ENCODE measurements around the gene REC8.

REC8 gene

DNA sequence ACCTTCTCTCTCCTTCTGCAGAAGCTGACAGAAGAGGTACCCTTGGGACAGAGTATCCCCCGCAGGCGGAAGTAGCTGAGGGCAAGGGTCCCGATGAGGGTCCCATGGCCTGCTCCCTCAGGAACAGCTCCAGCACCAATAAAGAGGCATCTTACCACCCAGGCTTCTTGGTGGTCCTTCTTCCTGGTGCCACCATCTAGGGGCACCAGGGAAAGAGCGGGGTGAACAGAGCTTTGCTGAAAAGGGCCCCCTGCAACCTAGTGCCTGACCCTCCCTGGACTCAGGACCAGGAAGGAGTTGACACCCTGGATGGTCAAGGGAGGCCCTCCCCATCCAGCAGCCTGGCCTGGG is 11.4 kb upstream of the REC8 start:
- no peak for DNase-seq

DNA sequence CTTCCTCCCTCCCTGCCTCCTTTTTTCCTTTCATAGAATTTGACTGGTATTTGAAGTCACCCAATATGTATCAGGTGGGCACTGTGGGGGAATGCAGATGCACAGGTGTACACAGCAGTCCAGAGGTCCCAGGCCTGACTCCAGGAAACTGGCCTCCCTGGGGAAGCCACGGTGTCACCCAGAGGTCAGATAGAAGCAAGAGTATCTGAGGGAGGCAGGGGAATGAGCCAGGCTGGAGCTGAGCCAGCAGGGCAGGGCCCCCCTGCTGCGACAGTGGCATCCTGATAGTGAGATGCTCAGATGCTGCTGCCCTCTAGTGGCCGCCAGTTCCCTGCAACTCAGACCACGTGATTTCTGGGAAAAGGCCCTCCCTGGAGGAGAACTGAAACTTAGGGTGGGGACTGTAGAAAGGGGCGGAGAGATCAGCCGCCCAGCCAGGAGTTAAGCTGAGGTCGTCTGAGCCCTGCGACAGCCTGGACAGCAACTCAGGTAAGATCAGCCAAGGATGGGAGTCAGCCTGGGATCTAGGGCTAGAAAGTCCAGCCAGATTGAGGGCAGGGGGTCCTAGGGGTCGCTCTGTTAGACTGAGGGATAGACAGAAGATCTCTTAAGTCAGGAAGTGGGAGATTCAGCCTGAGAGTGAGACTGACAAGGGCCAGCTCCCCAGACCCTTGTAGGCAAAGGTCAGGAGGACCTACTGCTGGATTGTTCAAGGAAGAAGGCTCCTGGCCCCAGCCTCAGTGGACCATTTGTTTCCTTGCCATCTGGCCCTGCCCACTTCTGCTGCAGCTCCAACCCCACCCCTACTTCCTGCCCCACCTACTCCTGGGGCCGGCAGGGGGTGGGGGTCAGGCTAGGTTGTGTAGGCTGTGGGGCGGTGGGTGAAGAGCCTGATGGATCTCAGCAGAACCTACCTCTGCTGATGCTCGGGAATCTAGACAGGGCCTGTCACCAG is 10.8 kb upstream of the REC8 start, which contains the start of gene IRF9:
Gene IRF9 (plus strand): TSS at position 416 of the 955 bp plus-strand sequence. CDS start 880 bp downstream, outside the sequence.
- DNase-seq: peak; percentile 94

DNA sequence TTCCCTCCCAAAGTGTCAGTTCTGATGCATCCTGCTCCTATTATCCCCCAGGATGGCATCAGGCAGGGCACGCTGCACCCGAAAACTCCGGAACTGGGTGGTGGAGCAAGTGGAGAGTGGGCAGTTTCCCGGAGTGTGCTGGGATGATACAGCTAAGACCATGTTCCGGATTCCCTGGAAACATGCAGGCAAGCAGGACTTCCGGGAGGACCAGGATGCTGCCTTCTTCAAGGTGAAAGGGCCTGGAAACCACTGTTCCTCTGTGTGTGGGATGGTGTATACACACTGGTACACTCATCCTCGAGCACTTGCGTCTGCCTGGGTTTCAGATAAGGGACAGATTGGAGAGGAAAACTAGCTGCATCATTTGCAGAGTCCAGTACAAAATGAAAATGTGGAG is 9.8 kb upstream of the REC8 start:
- no peak for DNase-seq

DNA sequence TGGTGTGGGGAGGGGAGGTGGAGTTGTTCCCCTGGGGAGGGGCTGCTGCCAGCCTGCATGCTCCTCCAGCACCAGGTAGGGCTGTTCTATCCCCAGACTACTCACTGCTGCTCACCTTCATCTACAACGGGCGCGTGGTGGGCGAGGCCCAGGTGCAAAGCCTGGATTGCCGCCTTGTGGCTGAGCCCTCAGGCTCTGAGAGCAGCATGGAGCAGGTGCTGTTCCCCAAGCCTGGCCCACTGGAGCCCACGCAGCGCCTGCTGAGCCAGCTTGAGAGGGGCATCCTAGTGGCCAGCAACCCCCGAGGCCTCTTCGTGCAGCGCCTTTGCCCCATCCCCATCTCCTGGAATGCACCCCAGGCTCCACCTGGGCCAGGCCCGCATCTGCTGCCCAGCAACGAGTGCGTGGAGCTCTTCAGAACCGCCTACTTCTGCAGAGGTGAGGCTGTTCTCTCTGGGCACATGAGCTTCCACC is 7.3 kb upstream of the REC8 start:
- DNase-seq: no peak

DNA sequence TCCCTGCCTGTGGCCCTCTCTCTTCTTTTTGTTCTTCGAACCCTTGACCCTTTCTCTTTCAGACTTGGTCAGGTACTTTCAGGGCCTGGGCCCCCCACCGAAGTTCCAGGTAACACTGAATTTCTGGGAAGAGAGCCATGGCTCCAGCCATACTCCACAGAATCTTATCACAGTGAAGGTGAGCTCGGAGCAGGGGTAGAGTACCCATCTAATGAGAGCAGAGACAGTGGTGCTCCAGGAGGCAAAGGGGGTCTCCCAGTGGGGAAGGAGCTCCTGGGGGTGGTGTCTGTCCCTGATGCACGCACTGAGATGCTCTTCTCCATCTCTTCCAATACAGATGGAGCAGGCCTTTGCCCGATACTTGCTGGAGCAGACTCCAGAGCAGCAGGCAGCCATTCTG is 6.1 kb upstream of the REC8 start:
- DNase-seq: no peak

DNA sequence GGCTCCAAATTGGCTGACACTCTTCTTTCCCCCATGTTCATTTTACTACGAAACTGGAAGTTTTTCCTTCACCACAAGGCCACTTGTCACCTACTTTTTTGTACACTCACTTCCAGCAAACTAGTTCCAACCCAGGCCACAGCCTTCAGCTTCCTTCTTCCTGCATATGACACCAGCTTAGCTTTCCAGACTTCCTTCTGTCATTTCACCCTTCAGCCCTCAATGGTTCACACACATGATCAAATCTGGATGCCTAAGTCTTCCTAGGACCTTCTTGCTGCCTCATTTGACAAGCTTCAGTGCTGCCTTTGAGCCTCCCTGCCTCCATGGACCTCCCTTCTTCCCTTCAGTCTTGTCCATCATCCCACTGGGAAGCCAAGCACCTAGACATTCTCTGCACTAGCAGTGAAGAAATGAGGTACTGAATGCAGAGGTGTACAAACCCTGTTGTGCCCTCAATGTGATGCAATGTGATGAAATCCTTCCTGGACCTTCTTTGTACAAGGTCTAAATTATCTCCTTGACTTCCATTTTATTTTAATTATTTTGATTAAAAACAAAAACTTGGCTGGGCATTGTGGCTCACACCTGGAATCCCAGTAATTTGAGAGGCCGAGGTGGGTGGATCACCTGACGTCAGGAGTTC is 4.3 kb upstream of the REC8 start:
- no peak for DNase-seq

DNA sequence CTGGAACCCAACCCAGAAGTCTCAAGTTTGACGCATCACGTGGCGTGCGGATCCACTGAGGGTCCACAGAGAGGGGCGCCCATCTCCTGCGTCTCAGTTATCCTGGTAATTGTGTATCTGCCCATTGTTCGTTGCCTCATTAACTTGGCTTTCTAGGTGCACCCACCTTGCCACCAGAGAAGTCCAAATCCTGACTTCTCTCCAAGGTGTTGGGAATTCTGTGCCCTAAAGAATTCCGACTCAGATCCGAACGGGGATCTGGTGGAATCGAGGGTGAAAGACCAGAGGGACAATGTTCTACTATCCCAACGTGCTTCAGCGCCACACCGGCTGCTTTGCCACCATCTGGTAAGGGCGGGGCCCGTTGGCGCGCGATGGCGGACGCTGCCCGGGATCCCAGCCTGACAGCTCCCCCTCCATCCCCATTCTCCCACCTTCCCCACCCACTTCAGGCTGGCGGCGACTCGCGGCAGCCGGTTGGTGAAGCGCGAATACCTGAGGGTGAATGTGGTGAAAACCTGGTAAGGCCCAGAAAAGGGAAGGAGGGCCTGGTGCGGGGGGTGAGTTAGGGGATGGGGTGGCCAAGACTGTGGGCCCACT is 481 bp downstream of the REC8 start:
- DNase-seq: peak; percentile 18

DNA sequence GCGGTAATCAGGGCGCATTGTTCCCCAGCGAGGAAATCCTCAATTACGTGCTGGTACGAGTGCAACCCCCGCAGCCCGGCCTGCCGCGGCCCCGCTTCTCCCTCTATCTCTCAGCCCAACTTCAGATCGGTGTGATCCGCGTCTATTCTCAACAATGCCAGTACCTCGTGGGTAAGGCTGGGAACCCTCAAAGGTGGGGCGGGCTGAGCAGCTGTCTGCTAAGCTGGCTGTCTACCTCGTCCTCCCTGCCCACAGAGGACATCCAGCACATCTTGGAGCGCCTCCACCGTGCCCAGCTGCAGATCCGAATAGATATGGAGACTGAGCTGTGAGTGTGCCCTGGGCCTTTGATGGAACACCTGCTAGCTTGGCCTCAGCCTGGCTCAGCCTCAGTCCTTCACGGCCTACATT is 996 bp downstream of the REC8 start:
- no peak for DNase-seq

DNA sequence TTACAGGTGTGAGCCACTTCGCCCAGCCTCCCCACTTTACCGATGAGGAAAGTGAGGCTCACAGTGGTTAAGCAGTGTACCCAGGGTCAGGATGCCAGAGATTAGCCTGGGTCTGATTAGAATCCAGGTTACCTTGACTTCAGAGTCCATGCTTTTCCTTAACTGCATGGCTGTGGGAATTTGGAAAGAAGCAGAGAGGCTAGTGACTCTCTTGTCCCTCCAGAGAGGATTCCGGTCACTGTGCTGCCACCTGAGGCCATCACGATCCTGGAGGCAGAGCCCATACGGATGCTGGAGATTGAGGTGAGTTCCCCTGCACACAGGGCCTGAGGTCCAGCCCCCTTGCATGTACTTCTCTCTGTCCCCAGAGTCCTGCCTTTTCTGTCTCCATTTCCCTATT is 4.7 kb downstream of the REC8 start:
- DNase-seq: no peak

DNA sequence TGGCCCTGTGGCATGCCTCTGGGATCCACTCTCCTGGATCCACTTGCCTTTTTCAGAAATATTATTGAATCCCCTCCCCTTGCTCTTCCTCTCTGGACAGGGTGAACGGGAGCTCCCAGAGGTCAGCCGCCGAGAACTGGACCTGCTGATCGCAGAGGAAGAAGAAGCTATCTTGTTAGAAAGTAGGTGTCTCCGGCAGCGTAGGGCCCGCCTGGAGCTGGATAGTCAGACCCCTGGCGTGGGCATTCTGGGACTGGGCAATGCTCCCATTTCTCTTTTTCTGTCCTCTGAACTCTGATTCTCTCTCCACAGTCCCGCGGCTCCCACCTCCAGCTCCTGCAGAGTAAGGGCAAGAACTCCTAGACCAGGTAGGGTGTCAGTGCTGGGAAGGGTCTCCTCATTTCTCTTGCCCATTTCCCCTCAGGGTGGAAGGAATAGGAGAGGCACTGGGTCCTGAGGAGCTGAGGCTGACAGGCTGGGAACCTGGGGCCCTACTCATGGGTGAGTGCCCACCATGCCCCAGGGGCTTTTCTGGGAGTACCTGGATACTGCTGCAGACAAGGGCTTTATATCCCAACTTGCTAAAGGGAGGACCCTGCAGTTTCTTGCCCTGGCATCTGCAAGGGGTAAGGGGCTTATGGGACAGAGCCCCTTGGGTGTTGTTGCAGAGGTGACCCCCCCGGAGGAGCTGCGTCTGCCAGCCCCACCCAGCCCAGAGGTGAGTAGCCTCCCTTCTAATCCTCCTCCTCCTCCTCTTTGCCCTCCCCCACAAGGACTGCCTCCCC is 5.4 kb downstream of the REC8 start:
- DNase-seq: no peak

DNA sequence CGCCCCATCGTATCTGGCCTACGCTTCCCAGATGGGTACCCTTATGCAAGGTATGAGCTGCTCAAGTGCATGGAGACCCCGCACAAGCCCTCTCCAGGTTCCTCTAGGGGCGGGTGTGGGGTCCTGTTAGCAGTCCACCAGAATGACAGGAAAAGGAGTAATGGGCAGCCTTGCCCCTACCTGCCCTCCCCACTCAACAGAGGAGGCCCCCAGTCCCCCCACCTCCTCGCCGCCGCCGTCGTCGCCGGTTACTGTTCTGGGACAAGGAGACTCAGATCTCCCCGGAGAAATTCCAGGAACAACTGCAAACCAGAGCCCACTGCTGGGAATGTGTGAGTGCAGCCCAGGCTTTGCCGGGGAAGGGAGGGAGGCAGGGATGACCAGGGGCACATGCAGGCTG is 6.0 kb downstream of the REC8 start:
- DNase-seq: no peak

DNA sequence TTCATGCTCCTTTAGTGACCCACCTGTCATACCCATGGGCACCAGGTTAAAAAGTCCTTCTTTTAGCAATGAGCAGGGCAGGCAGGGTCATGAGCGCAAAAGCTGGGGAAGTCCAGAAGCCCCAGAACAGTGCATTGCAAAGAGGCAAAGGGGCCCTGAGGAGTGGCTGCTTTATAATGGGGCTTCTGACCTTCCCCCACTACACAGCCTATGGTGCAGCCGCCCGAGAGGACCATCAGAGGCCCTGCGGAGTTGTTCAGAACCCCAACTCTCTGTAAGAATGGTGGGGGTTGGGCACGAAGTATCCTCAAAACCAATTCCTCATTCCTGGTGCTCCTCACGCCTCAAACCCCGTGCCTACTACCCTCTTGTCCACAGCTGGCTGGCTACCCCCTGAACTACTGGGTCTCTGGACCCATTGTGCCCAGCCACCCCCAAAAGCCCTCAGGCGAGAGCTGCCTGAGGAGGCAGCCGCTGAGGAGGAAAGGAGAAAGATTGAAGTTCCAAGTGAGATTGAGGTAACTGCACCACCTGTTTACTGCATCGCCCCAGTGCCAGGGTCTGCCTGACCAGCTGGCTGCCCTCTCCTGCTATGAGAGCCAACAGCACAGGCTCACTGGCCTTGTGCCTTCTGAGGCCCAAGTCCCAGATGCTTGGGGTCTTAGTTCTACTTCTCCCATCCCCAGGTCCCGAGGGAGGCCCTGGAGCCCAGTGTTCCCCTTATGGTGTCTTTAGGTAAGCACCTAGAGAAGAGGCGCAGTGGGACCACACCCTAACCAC is 6.7 kb downstream of the REC8 start:
- DNase-seq: no peak

DNA sequence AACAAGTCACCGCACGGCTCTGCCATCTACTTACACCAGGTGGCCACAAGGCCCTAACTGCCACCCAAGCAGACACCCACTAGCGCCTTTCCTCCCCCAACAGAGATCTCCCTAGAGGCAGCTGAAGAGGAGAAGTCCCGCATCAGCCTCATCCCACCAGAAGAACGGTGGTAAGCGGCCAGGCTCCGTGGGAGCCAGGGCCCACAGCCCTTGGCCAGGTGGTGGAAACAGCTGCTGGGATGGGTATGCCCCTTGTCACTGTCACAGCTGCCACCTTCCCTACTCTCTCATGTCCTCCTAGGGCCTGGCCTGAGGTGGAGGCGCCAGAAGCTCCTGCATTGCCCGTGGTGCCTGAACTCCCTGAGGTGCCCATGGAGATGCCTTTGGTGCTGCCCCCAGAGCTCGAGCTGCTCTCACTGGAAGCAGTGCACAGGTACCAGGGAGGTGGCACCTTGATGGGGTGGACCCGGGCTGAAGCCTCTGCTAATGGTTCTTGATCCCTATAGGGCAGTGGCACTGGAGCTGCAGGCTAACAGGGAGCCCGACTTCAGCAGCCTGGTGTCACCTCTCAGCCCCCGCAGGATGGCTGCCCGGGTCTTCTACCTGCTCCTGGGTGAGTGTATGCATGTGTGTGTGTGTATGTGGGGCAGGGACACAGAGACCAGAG is 7.5 kb downstream of the REC8 start:
- no peak for DNase-seq

DNA sequence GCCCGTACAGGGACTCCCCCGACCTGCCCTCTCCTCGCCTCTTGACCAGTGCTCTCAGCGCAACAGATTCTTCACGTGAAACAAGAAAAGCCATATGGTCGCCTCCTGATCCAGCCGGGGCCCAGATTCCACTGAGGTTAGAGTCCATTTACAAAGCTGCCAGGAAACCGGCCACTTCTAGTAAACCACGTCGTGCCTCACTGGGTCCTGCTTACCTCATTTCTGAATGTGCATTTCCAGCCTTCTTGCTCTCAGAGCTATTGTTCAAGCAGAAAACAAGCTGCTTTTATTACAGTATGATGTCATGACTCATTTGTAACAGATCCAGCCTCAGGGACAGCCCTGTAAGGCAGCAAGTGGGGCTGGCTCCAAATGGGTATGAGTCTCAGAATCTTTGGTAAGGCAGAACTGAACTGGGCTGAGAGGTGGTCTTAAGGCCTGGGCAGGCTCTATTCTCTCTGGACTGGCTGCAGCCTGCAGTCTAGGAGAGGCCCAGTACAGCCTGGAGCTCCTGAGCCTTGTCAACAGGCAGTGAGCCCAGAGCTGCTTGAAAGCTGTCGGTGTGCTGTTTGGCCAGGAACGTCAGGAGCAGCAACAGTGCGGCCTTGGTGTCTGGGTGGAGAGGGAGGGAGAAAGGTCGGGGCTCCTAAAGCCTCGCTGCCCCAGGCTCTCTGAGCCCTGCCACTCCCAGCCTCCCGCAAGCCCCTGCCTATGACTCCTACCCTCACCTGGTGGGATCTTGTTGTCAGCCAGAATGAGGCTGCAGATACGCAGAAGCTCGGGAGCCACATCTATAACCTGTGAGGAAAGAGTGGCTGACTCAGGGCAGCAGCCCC is 8.3 kb downstream of the REC8 start:
- DNase-seq: no peak

DNA sequence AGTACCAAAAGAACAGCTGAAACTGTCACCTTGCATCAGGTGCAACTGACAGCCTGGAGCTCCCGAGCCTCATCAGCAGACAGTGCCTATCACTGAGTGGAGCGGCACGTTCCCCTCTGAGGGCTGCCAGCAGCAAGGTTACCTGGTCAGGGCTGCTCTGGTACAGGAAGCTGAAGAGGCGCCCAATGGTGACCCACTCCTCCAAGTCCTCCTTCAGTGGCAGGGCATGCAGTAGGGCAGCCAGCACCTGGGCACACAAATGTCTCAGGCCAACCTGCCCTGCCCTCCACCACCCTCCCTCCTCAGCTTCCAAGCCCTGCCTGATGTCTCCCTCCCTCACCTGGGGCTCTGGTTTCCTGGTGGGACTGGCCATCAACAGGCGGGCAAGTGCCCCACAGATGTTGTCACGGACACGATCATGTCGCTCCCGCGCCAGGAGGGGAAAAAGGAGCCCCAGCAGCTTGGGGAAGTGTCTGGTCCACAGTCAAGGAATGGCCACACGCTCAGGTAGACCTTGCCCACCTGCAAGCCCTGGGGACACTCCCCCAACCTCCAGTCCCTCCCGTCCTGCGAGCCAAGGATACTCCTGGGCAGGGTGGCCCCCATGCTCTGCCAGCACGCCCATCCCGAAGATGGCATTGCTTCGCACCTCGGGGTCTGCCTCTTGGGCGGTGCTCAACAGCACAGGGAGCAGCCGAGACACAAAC is 9.6 kb downstream of the REC8 start:
- no peak for DNase-seq

DNA sequence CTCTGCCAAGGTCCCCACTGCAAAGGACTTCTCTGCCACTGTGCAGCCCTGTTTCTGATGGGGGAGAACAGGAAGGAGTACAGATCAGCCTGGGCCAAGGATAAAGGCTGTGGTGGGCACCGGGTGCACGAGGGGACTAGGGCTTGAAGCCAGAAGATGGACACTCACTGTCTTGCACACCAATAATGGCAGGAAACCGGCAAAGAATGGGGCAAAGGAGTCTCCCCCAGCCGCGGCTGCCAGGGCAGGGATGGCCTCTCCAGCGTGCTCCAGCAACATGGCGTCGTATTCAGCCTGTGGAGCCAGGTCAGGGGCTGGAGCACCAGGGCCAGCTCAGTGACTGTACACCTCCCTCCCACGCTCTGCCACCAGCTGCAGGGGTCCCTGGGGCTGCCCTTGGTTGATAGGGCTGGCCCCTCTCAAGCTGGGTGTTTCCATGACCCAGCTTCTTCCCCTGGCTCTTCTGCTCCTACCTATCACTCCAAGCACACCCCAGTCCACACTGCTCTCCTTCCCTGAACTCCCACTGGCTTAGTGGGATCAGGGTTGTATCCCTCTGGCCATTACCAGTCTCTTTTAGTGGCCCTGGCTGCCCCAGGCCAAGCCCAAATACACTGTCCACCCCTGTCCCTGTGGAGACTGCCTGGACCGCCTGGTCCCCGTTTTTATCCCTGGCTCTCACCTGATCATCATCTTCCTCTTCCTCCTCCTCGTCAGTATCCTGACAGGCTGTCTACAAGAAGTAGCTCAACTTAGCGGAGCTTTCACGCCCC is 10.4 kb downstream of the REC8 start:
- no peak for DNase-seq

DNA sequence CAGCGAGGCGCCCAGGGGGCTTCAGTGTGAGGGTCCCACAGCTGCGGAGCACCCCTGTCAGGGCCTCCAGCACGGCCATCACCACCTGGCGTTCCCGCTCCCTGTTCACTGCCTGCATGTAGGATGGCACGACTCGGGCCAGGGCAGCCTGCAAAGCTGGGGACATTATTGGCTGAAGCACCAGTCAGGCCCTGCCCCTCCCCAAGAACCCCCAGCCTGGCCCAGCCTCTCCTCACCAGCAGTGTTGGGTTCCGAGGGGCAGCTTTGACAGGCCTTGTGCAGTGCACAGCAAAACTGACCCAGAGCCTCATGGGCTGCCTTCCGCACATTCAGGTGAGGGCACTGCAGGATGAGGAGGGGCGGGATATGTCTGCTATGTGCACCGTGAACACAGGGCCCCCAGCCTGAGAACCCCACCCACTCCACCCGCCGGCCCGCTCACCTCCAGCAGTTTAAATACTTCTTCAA is 11.2 kb downstream of the REC8 start:
- no peak for DNase-seq

DNA sequence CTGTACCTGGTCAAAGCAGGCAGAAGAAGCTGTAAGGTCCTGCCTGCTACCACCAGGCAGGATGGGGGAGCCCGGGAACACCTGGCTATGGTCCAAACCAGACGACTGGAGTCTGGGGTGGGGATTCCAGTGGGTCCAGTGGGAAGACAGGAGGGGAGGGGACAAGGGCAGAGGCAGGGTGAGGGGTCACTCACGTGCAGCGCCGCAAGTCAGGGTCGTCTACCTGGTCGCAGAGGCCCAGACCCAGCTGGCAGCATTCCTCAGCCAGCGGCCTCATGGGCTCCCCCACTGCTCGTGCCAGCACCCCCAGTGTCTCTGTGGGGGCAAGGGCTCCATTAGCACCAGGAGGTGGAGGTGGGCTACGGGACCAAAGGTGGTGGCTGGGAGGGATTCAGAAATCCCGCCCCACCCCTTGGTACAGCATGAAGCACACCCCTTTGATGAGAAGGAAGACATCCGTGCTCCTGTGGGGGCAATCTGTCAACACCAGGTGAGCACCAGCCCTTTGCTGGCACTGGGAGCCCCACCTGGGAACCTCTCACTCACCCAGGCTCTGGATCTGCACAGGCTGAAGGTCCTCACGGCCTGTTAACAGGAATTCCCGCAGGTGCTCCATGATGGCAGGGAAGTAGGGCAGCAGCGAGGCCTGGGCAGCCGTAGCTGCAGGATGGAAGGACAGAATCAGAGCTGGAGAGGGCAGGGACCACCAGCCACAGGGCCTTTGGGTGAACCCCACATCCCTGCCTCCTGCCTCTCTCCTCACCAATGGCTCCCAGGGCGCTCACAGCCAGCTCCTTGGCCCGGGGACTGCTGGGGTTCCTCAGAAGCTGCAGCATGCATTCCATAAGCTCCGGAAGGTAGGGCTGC is 12.5 kb downstream of the REC8 start:
- DNase-seq: no peak
